Erythroblast (primary cell): ENCODE results near the gene ZCCHC13.
"Not testable (repeated sequence)": the region's sequence is repeated elsewhere in the genome, so short reads cannot be mapped to it uniquely, and the experiment has no call there.

Source experiments
- DNase-seq, 2 experiments: peaks; one replicate each; lab custom pipeline; 2025; lab: John Stamatoyannopoulos, UW
- GATA1 ChIP-seq: IDR thresholded peaks from 2 replicates; pipeline ENCODE4 v1.6.1; 2011; ENCODE audit warnings: low read depth, mild to moderate bottlenecking, control low read depth, low read length, moderate library complexity
- POLR2A ChIP-seq: IDR thresholded peaks from 2 replicates; pipeline ENCODE4 v1.6.1; 2011; ENCODE audit warnings: mild to moderate bottlenecking, low read length

ZCCHC13 gene

DNA sequence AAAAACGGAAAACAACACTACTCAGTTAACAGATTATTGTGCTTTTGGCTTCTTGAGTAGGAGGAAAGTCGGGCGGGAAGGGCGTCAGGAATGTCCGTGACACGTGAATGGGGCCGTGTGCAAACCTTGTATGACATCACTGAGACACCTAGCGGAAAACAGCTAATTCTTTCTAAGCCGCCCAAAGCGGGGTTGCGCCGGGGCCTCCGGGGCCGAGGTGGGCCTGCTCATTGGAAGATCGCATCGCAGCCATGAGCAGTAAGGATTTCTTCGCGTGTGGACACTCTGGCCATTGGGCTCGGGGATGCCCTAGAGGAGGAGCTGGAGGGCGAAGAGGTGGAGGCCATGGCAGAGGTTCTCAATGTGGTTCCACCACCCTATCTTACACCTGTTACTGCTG lies at the start of gene ZCCHC13:
TSS of gene ZCCHC13 (plus strand) at position 165 of the 400 bp plus-strand sequence. CDS start at position 252, 87 bp downstream.
- TF ChIP-seq GATA1 (no peak), POLR2A (no peak)
- no peak for DNase-seq

DNA sequence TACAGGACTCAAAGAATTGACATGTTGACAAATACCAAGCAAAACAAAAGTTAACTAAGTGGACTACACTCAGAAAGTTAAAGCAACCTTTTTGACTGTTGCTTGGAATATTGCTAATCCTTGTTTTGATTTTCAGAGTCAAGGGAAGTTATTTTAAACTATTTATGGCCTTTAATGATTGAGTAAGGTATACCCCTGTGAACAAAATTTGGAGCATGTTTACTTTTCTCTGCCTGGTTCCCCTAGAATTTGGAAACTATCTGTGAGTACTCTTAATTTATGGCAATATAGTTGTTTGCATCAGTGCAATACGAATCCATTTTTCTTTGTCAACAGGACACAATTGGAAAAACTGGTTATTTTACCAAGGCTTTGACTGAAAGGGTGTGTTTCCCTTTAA lies 45.9 kb upstream of the ZCCHC13 start:
- not testable (repeated sequence) for DNase-seq

DNA sequence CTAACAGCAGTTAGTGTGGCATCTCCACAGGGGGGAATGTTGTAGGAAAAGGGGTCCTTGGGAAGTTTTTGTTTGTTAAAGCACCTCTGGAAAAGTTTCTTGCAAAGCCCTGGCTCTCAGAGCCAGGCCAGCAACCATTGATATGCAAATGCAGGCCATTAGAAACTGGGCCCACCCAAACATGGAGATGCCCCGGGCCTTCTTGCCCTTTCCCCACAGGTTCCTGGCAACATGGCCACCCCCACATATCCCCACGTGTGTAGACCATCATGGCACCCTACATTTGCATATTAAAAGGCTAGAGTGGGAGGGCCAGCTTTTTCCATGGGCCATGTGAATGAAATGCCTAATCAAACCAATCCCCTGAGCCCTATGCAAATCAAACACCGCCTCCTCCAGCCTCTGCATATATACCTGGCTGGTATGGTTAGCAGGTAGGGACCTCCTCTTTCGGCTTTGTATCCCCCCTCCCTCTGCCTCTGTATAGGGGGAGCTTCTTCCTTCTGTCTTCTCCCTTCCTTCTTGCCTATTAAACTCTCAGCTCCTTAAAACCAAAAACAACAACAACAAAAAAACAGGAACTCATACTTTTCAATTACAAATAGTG lies 44.0 kb upstream of the ZCCHC13 start:
- DNase-seq = no peak
- no peak for TF ChIP-seq POLR2A
- TF ChIP-seq GATA1 = no peak

DNA sequence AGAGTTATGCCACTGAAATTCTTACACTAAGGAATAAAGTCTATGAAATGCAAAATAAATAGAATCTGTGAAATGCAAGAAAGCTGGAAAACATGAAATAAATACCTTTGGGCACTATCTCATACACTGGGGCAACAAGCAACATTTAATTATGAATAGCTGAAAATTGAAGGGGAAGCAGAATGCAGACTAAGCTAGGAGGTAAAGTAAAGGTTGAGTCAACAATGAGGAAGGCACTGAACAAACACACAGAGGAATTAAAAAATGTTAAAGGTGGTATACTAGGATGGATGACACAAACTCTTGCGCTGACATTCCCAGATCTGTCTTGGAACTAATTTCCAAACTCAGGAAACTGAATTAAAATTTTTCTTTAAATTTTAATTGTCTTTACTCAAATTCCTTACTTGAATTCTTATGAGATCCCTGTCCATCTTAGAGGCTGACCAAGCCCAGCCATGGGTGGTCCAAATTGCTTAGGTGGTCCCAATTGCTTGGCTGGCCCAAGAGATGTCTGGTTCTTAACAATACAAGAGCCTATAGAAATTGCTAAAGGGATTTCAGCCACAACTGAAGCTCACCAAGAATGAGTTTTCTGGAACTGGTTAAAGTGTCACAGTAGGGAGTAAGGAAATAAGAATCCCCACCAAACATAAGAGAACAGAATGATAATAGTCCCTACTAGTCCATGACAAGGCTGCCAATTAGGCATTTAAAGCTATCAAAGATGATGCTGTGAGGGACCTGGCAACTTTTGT lies 41.3 kb upstream of the ZCCHC13 start:
- TF ChIP-seq GATA1 (no peak), POLR2A (no peak)
- no peak for DNase-seq

DNA sequence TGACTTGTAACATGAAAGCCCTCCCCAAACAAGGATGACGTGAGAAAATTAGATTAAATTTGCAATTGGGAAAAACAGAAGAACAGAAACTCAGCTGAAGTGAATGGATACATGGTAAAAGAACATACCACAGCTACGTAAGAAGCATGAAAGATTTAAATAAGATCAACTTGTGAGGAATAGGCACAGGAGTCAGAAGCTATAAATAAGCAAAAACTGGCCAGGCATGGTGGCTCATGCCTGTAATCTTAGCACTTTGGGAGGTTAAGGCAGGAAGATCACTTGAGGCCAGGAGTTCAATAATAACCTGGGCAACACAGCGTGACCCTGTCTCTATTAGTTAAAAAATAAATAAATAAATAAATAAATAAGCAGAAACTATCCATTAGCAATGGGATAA lies 33.6 kb upstream of the ZCCHC13 start:
- DNase-seq = no peak
- TF ChIP-seq GATA1 (no peak), POLR2A (no peak)

DNA sequence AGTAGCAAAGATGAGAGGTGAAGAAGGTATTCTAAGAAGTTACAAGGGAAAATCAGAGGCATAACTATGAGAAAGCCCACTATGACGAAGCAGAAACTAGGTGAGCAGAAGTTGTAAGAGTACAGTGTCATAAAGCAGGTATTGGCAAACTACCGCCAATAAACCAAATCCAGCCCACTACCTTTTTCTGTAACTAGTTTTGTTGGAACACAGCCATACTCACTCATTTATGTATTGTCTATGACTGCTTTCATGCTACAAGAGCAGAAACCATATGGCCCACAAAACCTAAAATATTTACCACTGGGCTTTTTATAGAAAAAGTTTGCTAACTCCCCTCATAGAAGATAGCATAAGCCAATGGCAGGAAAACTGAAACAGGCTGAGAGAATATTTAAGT lies 31.8 kb upstream of the ZCCHC13 start:
- no peak for DNase-seq
- TF ChIP-seq GATA1 (no peak), POLR2A (no peak)

DNA sequence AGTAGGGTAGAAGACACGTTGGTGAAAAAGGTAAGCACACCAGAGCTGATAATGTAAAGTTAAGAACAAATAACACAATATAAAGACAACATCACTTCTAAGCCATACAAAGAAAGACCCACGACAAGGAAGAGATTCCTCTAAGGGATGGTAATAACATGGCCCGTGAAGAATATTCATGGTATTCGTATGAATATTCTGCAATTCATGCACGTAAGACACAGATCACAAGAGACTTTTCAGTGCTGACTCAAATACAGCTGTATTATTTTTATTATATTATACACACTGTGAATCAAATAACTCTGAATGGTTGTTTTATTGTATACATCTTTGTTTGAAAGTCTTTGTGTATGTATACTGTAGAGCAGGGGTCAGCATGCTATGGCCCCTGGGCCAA lies 29.5 kb upstream of the ZCCHC13 start:
- TF ChIP-seq POLR2A = no peak
- TF ChIP-seq GATA1 = no peak

DNA sequence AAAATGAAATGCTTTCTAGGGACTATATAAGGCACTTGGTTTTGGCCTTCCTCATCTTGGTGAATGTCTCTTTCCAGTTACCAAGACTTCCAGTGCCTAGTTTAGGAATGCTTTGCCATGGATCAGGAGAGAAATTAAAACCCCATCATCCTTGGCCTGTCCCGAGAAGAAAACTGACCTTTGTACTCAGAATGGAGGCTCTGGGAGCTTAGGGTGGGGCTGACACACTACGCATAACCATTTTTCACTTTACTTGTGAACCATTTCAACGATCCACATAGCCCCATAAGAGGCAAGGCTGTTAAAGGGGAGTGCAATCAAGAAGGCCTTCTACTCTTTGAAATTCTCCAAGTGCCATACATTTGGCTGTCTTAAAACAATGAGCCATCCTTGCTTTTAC lies 26.7 kb upstream of the ZCCHC13 start:
- no peak for TF ChIP-seq POLR2A
- no peak for TF ChIP-seq GATA1

More for the DNA sequence above, 29.5 kb upstream of the ZCCHC13 start:
- no peak for DNase-seq

DNA sequence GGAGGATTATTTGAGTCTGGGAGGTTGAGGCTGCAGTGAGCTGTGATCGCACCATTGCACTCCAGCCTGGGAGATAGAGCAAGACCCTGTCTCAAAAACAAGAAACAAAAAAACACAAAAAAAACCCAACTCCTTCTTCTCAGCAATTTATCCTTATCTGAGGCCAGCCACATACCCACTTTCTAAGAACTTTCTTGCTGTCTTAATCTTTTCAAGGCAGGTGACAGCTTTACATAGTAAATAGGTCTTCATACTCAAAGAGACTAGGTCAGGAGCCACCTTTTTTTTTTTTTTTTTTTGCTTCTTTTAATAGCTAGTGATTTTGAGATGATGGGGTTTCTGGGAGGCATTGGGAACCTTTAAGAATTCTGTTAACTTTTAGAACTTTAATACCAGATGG lies 26.1 kb upstream of the ZCCHC13 start:
- TF ChIP-seq GATA1 (no peak), POLR2A (no peak)
- peak; percentile 8 to 55 for DNase-seq

More for the DNA sequence above, 26.7 kb upstream of the ZCCHC13 start:
- DNase-seq = no peak

DNA sequence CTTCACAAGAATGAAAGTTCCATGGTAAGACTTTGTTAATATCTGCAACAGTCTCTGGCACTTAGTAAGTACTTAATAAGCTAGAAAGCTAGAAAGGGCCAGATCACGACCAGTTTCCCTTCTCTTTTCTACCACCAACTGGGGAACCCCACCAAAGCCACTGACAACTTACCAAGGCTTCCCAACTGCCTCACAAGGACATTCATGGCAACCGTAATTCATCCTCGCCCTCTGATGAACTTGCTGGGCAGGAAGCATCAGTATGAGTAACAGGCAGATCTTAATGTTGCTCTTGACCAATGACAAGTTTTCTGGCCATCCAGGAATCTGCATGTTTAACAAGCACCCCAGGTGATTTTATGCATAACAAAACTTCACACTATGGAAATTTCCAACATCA lies 23.2 kb upstream of the ZCCHC13 start:
- DNase-seq = no peak
- no peak for TF ChIP-seq GATA1
- no peak for TF ChIP-seq POLR2A

DNA sequence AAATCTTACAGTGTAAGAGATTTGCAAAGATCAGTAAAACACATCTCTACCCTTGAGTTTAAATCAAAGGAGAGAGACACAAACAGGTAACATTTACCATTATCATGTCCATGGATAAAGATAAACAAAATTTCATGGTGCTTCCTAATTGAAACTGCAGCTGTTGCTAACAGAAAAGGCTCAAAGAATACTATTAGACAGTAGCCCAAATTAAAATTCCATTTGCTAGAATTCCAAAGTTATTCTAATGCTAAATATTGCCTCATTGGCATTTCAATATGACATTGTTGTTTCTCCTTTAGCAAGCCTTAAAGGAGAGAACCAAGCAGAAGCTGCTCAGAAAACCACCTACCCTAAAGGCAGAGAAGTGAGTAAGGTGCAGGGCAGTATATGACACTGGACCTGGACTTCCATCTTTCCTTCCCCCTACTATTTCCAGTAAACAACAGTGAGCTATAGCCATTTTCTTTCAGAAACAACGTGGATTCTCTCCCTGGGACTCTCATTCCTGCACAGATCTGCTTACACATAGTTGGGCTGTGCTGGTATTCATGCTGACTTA lies 19.5 kb upstream of the ZCCHC13 start:
- TF ChIP-seq GATA1 (no peak), POLR2A (no peak)
- no peak for DNase-seq

DNA sequence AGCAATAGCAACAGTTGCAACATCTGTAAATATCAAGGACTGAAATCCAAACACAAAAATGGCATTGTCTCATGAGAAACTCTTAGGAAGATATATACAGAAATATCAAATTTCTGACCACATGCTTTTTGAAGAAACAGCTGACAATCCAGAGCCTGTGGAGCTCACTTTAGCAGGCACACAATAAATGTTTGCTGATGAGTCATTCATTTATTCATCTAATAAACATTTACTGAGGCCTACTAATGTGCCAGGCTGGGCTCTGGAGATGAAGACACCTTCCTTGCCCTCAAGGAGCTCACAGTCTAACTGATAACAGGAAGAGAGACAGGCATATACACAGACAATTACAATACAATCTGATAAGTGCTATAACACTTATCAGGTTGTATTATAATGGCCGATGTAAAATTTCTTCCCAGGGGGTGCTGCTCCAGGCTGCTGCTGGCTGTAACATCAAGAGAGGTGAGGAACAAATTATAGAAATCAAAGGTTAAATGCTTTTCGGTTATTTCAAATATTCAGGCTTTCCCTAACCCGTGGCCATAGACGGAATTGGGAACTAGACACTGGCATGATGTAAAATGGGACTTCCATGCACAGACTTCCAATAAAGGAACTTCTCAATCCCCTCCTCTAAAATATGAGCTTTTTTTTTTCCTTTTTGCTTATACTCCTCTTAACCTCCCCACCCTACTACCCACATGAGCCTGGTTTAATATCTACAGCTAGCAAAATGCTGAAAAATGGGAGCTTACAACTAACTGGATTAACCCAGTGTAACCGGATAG lies 16.8 kb upstream of the ZCCHC13 start:
- peak; percentile 0 to 3 for DNase-seq
- TF ChIP-seq GATA1 (no peak), POLR2A (no peak)

DNA sequence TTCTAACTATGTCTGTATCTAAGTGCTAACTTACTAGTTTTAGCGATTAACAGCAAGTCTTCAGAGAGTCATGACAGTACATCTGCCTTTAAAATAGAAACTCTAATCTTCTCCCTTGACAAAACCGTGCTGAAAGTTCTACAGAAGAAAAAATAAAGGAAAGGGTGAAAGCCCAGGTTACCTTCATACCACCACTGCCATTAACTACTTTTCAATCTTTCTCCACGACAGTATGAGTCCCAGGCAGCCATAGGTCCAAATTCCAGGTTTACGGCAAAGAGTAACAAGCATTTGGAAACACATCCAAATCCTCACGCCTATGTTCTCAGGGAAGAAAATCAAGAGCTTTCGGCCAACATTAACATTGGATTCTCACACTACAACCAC lies 12.4 kb upstream of the ZCCHC13 start:
- DNase-seq = no peak
- TF ChIP-seq POLR2A = no peak
- TF ChIP-seq GATA1 = no peak
